GM12878 (cell line): Measurements from ENCODE around the gene OTUD6A. TPM values are rescaled to one million over a fixed set of nuclear protein-coding genes. Genes with fewer than 3 reads are reported as not detected.

Experiments
- ATAC-seq: fragments of 200-7000 bp; cut with Tn5 transposase; 3 replicates; pipeline ENCODE4 v1.9.1; 2020; ENCODE audit warnings: mild to moderate bottlenecking, moderate library complexity
- BruUV-seq: library from RNA; stranded (reverse); fragments of 400-500 nt; replicated peaks from 2 replicates; lab custom pipeline; 2021; lab: Mats Ljungman, UMichigan
- CTCF ChIA-PET: fragments of 300-600 bp; sonication (Branson Sonifier 250); formaldehyde crosslinking; extraction: SDS; loops from one replicate; lab custom pipeline; 2021; ENCODE audit warnings: inconsistent platforms; lab: Yijun Ruan, JAX
- POLR2A ChIA-PET: fragments of 350-600 bp; formaldehyde crosslinking; extraction: SDS; loops from one replicate; lab custom pipeline; 2021; ENCODE audit warnings: inconsistent platforms; lab: Charles Lee
- RAD21 ChIA-PET: fragments of 300-600 bp; sonication (Branson Sonifier 250); formaldehyde crosslinking; loops from one replicate; lab custom pipeline; 2023; ENCODE audit warnings: antibody characterized with exemption; ENCODE audit not compliant: unreplicated experiment; lab: Charles Lee
- SMC1A ChIA-PET: fragments of 300-600 bp; sonication (Branson Sonifier 250); formaldehyde crosslinking; loops from one replicate; lab custom pipeline; 2023; ENCODE audit not compliant: unreplicated experiment, uncharacterized antibody; lab: Charles Lee
- DNase-seq: peaks from one replicate; pipeline ENCODE4 v3.0.0-alpha.2; 2011; ENCODE audit warnings: low read depth, low spot score
- FAIRE-seq: peaks from 3 replicates; lab custom pipeline; 2011; peaks lifted over from hg19 to GRCh38; lab: Jason Lieb, UNC
- H2AFZ ChIP-seq: 2 replicates; pipeline ENCODE4 v1.6.0; 2011; ENCODE audit warnings: low read depth, low read length, control low read depth; ENCODE audit not compliant: control insufficient read depth
- H3K27ac ChIP-seq: 2 replicates; pipeline ENCODE4 v1.5.1; 2011; ENCODE audit warnings: control low read depth; ENCODE audit not compliant: control insufficient read depth, insufficient read depth
- H3K27me3 ChIP-seq, 2 experiments: replicated peaks in 1 of 2; 2 replicates each; pipeline versions ENCODE4 v1.6.0 to v1.6.1; 2011; ENCODE audit warnings: low read length in 1 of 2; ENCODE audit not compliant: control insufficient read depth in 2 of 2, insufficient read depth in 2 of 2
- H3K36me3 ChIP-seq, 2 experiments: 2 replicates each; pipeline ENCODE4 v1.5.1; 2011; ENCODE audit warnings: low read length in 1 of 2; ENCODE audit not compliant: control insufficient read depth in 2 of 2, insufficient read depth in 2 of 2
- H3K4me1 ChIP-seq: 2 replicates; pipeline ENCODE4 v1.6.1; 2011; ENCODE audit warnings: mild to moderate bottlenecking, low read length, moderate library complexity, mixed read lengths; ENCODE audit not compliant: control insufficient read depth, insufficient read depth
- H3K4me2 ChIP-seq: 2 replicates; pipeline ENCODE4 v1.6.0; 2011; ENCODE audit warnings: control low read depth; ENCODE audit not compliant: control insufficient read depth, insufficient read depth
- H3K4me3 ChIP-seq: fragments of 200-600 bp; sonication (generic); 2 replicates; pipeline ENCODE4 v1.5.1; 2016
- H3K79me2 ChIP-seq: 2 replicates; pipeline ENCODE4 v1.6.0; 2011; ENCODE audit warnings: low read length; ENCODE audit not compliant: control insufficient read depth, insufficient read depth
- H3K9ac ChIP-seq: 2 replicates; pipeline ENCODE4 v1.8.0; 2011; ENCODE audit warnings: low read length, control low read depth, mixed read lengths; ENCODE audit not compliant: control insufficient read depth, insufficient read depth
- H3K9me3 ChIP-seq: replicated peaks from 3 replicates; pipeline ENCODE4 v1.5.1; 2011; ENCODE audit warnings: mild to moderate bottlenecking, low read length; ENCODE audit not compliant: control insufficient read depth, insufficient read depth
- H4K20me1 ChIP-seq: 2 replicates; pipeline ENCODE4 v1.6.0; 2011; ENCODE audit not compliant: control insufficient read depth, insufficient read depth
- BCL11A ChIP-seq: IDR thresholded peaks from 2 replicates; pipeline ENCODE4 v1.6.1; 2011; ENCODE audit warnings: low read depth, low read length
- CREM ChIP-seq: IDR thresholded peaks from 2 replicates; pipeline ENCODE4 v1.6.1; 2014; ENCODE audit warnings: antibody characterized with exemption, low read depth
- FOXM1 ChIP-seq: IDR thresholded peaks from 2 replicates; pipeline ENCODE4 v1.6.1; 2012; ENCODE audit warnings: low read depth, mild to moderate bottlenecking, inconsistent platforms, low read length, moderate library complexity
- JUNB ChIP-seq: IDR thresholded peaks from 2 replicates; pipeline ENCODE4 v1.6.1; 2016; ENCODE audit warnings: antibody characterized with exemption, mild to moderate bottlenecking
- KDM1A ChIP-seq: fragments of 200-600 bp; sonication (generic); IDR thresholded peaks from 2 replicates; pipeline ENCODE4 v1.6.1; 2016; ENCODE audit warnings: borderline replicate concordance
- MYB ChIP-seq: fragments of 150-350 bp; IDR thresholded peaks from 2 replicates; pipeline ENCODE4 v1.6.1; 2014; ENCODE audit warnings: mild to moderate bottlenecking, low read depth, low read length, borderline replicate concordance
- RAD21 ChIP-seq: IDR thresholded peaks from 2 replicates; pipeline ENCODE4 v1.6.1; 2011; ENCODE audit warnings: mild to moderate bottlenecking, low read depth, low read length, moderate library complexity; ENCODE audit not compliant: insufficient read depth
- SMC3 ChIP-seq: IDR thresholded peaks from 2 replicates; pipeline ENCODE4 v1.6.1; 2011; ENCODE audit warnings: low read length, improper control_type of control experiment, borderline replicate concordance
- ZNF217 ChIP-seq: fragments of 450-650 bp; IDR thresholded peaks from 2 replicates; pipeline ENCODE4 v1.6.1; 2017; ENCODE audit warnings: antibody characterized with exemption, mild to moderate bottlenecking
- WGBS: methylation state at CpG from one replicate; pipeline ENCODE4 v1.1.6; 2016; ENCODE audit warnings: low lambda C conversion rate; ENCODE audit not compliant: insufficient replicate concordance, insufficient coverage; ENCODE audit errors: missing lambda C conversion rate; 5-methylcytosine and 5-hydroxymethylcytosine counted together
- in situ Hi-C: fragments of 300-500 bp; cut with MboI; formaldehyde crosslinking; loops from 9 replicates; pipeline ENCODE4 v1.14.3; 2018; ENCODE audit warnings: mixed read lengths
- intact Hi-C: fragments of 100-400 bp; cut with micrococcal nuclease; formaldehyde crosslinking; loops from one replicate; pipeline ENCODE4 v1.14.2; 2022; ENCODE audit not compliant: unreplicated experiment
- polyA plus RNA-seq, 11 experiments: library from polyadenylated mRNA; depleted of rRNA in 4 of 11; unstranded in 6 of 11; stranded (reverse) in 5 of 11; fragments of >200 nt; fragmentation: Nextera tagmentation in 4 of 11; fragmentation: Illumina TruSeq in 1 of 11; extraction: Ambion mirVana in 4 of 11; extraction: Trizol in 1 of 11; gene quantifications; 1 replicate in 1 of 11; 2 replicates in 10 of 11; pipeline versions ENCODE4 v1.2.1 to v1.2.3, GENCODE V29; 2011 to 2016; ENCODE audit warnings: inconsistent platforms in 2 of 11, missing spikeins in 2 of 11, low read depth in 1 of 11
- total RNA-seq, 4 experiments: library from RNA; depleted of rRNA in 3 of 4; stranded (reverse); fragments of >200 nt in 3 of 4; fragmentation: Illumina TruSeq in 1 of 4; extraction: Trizol in 1 of 4; gene quantifications; 2 replicates each; pipeline versions ENCODE4 v1.2.1 to v1.2.3, GENCODE V29; 2013 to 2021
- TF ChIP-seq, protein P1 (sequence below): IDR thresholded peaks from 2 replicates; pipeline ENCODE4 v1.6.1; 2012; ENCODE audit warnings: low read depth, low read length, improper control_type of control experiment
- TF ChIP-seq, protein P2 (sequence below): fragments of 450-650 bp; IDR thresholded peaks from 2 replicates; pipeline ENCODE4 v1.6.1; 2016; ENCODE audit warnings: mild to moderate bottlenecking, moderate library complexity, borderline replicate concordance
- TF ChIP-seq, protein P3 (sequence below): IDR thresholded peaks from 2 replicates; pipeline ENCODE4 v1.6.1; 2012; ENCODE audit warnings: low read depth, low read length, improper control_type of control experiment
- TF ChIP-seq, protein P4 (sequence below): fragments of 450-650 bp; formaldehyde crosslinking; IDR thresholded peaks from 2 replicates; pipeline ENCODE4 v1.5.0; 2022; ENCODE audit warnings: mild to moderate bottlenecking, missing genetic modification characterization

The OTUD6A gene
- total and polyA plus RNA-seq, 10 of the 15 experiments (the other 5 are each of a cell fraction or from before 2014, with no cell fraction given): not detected

DNA sequence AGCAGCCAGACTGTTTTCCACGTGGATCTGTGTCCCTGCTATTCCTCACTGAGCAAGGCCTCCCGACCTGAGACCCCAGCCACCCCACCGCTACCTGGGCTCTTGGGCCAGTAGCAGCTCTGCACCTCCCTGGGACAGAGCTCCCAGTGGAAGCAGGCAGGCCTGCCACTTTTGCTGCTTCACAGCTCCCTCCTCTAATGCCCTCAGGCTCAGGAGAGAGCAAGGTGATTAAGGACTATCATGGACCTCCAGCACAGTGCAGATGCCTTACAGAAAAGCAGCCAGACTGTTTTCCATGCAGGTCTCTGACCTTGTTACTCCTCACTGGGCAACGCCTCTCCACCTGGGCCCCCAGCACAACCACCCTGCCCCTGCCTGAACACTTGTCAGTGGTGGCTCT, 49.5 kb upstream of the OTUD6A start:
- FAIRE-seq: no peak
- Histone ChIP-seq H3K9me3 (no peaks in the 10 kb centered on the region), H3K36me3 (no peaks in the 10 kb centered on the region), H3K4me1 (no peaks in the 10 kb centered on the region), H2AFZ (no peak overlapping the region), H3K4me2 (no peak overlapping the region), H3K79me2 (no peaks in the 10 kb centered on the region), H3K27me3 (no peaks in the 10 kb centered on the region), H3K4me3 (no peak overlapping the region), H4K20me1 (no peaks in the 10 kb centered on the region), H3K27ac (no peak overlapping the region), H3K9ac (no peak overlapping the region)
- 0% methylated on average over 4 of the region's 4 CpGs for WGBS
- in situ Hi-C loops: no loop called here
- RAD21 ChIA-PET: no interaction called here
- DNase-seq: no peak
- SMC1A ChIA-PET: no interaction called here
- POLR2A ChIA-PET: no interaction called here
- ATAC-seq: no peak
- intact Hi-C loops: no loop called here
- no TSS peak for BruUV-seq
- CTCF ChIA-PET: interaction anchor here (0.9 to 4.4 kb wide), 2 partner anchors 8 to 18 kb away, joined by 3 to 13 read pairs; no protein-coding TSS in a partner anchor
- TF ChIP-seq MYB (no peak), KDM1A (no peak), SMC3 (no peak), JUNB (no peak), FOXM1 (no peak), RAD21 (no peak), BCL11A (no peak), ZNF217 (no peak), CREM (no peak)
- TF ChIP-seq, protein P1, sequence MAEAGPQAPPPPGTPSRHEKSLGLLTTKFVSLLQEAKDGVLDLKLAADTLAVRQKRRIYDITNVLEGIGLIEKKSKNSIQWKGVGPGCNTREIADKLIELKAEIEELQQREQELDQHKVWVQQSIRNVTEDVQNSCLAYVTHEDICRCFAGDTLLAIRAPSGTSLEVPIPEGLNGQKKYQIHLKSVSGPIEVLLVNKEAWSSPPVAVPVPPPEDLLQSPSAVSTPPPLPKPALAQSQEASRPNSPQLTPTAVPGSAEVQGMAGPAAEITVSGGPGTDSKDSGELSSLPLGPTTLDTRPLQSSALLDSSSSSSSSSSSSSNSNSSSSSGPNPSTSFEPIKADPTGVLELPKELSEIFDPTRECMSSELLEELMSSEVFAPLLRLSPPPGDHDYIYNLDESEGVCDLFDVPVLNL: no peak
- TF ChIP-seq, protein P2, sequence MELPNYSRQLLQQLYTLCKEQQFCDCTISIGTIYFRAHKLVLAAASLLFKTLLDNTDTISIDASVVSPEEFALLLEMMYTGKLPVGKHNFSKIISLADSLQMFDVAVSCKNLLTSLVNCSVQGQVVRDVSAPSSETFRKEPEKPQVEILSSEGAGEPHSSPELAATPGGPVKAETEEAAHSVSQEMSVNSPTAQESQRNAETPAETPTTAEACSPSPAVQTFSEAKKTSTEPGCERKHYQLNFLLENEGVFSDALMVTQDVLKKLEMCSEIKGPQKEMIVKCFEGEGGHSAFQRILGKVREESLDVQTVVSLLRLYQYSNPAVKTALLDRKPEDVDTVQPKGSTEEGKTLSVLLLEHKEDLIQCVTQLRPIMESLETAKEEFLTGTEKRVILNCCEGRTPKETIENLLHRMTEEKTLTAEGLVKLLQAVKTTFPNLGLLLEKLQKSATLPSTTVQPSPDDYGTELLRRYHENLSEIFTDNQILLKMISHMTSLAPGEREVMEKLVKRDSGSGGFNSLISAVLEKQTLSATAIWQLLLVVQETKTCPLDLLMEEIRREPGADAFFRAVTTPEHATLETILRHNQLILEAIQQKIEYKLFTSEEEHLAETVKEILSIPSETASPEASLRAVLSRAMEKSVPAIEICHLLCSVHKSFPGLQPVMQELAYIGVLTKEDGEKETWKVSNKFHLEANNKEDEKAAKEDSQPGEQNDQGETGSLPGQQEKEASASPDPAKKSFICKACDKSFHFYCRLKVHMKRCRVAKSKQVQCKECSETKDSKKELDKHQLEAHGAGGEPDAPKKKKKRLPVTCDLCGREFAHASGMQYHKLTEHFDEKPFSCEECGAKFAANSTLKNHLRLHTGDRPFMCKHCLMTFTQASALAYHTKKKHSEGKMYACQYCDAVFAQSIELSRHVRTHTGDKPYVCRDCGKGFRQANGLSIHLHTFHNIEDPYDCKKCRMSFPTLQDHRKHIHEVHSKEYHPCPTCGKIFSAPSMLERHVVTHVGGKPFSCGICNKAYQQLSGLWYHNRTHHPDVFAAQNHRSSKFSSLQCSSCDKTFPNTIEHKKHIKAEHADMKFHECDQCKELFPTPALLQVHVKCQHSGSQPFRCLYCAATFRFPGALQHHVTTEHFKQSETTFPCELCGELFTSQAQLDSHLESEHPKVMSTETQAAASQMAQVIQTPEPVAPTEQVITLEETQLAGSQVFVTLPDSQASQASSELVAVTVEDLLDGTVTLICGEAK: no peak
- TF ChIP-seq, protein P3, sequence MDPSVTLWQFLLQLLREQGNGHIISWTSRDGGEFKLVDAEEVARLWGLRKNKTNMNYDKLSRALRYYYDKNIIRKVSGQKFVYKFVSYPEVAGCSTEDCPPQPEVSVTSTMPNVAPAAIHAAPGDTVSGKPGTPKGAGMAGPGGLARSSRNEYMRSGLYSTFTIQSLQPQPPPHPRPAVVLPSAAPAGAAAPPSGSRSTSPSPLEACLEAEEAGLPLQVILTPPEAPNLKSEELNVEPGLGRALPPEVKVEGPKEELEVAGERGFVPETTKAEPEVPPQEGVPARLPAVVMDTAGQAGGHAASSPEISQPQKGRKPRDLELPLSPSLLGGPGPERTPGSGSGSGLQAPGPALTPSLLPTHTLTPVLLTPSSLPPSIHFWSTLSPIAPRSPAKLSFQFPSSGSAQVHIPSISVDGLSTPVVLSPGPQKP: no peak
- TF ChIP-seq, protein P4, sequence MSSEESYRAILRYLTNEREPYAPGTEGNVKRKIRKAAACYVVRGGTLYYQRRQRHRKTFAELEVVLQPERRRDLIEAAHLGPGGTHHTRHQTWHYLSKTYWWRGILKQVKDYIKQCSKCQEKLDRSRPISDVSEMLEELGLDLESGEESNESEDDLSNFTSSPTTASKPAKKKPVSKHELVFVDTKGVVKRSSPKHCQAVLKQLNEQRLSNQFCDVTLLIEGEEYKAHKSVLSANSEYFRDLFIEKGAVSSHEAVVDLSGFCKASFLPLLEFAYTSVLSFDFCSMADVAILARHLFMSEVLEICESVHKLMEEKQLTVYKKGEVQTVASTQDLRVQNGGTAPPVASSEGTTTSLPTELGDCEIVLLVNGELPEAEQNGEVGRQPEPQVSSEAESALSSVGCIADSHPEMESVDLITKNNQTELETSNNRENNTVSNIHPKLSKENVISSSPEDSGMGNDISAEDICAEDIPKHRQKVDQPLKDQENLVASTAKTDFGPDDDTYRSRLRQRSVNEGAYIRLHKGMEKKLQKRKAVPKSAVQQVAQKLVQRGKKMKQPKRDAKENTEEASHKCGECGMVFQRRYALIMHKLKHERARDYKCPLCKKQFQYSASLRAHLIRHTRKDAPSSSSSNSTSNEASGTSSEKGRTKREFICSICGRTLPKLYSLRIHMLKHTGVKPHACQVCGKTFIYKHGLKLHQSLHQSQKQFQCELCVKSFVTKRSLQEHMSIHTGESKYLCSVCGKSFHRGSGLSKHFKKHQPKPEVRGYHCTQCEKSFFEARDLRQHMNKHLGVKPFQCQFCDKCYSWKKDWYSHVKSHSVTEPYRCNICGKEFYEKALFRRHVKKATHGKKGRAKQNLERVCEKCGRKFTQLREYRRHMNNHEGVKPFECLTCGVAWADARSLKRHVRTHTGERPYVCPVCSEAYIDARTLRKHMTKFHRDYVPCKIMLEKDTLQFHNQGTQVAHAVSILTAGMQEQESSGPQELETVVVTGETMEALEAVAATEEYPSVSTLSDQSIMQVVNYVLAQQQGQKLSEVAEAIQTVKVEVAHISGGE (CRISPR knock-in tag): no peak
